ENCODE results near the gene TASP1. TPM values are rescaled to one million over a fixed set of nuclear protein-coding genes. Genes with fewer than 3 reads are reported as not detected.

Gene TASP1
- total RNA-seq, 1 experiment from 2014 or later = 19.0 TPM

DNA sequence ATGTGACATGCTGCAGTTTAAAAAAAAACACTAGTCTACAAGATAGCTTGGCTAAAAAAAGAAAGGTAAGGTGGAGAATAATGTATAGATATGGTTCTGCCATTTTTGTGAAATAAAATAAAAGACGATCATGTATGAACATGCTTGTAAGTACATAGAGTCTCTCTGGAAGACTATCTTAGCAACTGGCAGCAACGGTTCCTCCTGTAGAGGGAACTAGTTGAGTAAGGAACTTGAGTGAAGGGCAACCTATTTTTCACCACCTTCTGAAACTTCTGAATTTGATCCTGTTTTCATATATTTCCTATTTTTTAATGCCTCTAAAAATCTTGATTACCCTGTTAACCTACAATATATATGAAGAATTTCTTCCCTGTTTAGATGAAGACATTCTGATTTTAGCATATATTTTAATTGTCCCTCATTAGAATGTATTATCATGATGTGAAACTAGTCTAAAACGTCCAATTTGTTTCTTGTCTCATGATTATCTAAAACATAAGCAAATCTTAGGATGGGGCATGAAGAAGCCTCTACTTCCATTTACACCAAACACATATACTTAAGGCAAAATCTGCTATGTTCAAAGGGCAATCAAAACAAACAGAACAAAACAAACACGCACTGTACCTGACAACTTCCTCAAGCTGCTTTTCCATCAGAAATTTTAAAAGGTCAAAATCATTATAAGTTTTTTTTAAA lies 215.1 kb downstream of the TASP1 start:
- Mint-ChIP-seq H3K9me3 (ENCODE audit: unreplicated experiment) (no peaks in the 10 kb centered on the region), H3K4me1 (ENCODE audit: insufficient read depth, unreplicated experiment) (no peaks in the 10 kb centered on the region), H3K27me3 (ENCODE audit: insufficient read depth, unreplicated experiment) (no peaks in the 10 kb centered on the region), H3K27ac (ENCODE audit: low read depth, unreplicated experiment) (no peak overlapping the region), H3K36me3 (ENCODE audit: insufficient read depth, unreplicated experiment) (no peaks in the 10 kb centered on the region), H3K4me3 (ENCODE audit: unreplicated experiment) (no peak overlapping the region)
- TF ChIP-seq, protein P1, sequence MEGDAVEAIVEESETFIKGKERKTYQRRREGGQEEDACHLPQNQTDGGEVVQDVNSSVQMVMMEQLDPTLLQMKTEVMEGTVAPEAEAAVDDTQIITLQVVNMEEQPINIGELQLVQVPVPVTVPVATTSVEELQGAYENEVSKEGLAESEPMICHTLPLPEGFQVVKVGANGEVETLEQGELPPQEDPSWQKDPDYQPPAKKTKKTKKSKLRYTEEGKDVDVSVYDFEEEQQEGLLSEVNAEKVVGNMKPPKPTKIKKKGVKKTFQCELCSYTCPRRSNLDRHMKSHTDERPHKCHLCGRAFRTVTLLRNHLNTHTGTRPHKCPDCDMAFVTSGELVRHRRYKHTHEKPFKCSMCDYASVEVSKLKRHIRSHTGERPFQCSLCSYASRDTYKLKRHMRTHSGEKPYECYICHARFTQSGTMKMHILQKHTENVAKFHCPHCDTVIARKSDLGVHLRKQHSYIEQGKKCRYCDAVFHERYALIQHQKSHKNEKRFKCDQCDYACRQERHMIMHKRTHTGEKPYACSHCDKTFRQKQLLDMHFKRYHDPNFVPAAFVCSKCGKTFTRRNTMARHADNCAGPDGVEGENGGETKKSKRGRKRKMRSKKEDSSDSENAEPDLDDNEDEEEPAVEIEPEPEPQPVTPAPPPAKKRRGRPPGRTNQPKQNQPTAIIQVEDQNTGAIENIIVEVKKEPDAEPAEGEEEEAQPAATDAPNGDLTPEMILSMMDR (IDR thresholded peaks at IDR 0.05; ENCODE audit: unreplicated experiment) = no peak
- ChIA-PET POLR2A (interaction anchor here (0.6 to 2.5 kb wide), 3 partner anchors 32 to 375 kb away, joined by 3 to 6 read pairs (median 3); no protein-coding TSS in a partner anchor), CTCF (interaction anchor here (0.6 to 1.9 kb wide), 7 partner anchors 120 to 347 kb away, joined by 3 to 9 read pairs (median 3); no protein-coding TSS in a partner anchor)
- intact Hi-C loops (cut with micrococcal nuclease) = no loop called here
- no TSS peak for BruUV-seq (replicated peaks)
- DNase-seq (ENCODE audit: unreplicated experiment) = no peak

DNA sequence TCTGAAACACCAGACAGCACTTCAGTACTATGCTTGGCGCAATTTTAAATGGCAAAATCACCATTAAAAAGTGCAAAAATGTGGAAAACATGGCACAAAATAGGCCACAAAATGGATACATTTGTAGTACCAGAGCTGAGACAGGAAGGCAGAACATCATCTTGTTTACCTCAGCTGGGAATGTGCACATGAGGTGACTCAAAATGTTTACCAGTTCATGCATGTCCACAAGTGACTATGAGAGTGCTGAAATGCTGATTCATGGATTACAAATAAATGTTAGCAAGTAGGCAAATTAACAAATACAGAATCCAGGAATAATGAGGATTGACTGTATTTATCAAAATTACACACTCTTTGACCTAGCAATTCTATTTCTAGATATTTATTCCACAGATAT lies 216.1 kb downstream of the TASP1 start:
- Mint-ChIP-seq H3K4me3 (ENCODE audit: unreplicated experiment) (no peak overlapping the region), H3K9me3 (ENCODE audit: unreplicated experiment) (no peaks in the 10 kb centered on the region), H3K27me3 (ENCODE audit: insufficient read depth, unreplicated experiment) (no peaks in the 10 kb centered on the region), H3K4me1 (ENCODE audit: insufficient read depth, unreplicated experiment) (no peaks in the 10 kb centered on the region), H3K27ac (ENCODE audit: low read depth, unreplicated experiment) (no peak overlapping the region), H3K36me3 (ENCODE audit: insufficient read depth, unreplicated experiment) (peaks cover 3% of the 10 kb centered on the region)
- intact Hi-C loops (cut with micrococcal nuclease) = no loop called here
- TF ChIP-seq, protein P1 (IDR thresholded peaks at IDR 0.05; ENCODE audit: unreplicated experiment) = no peak
- POLR2A ChIA-PET = interaction anchor here (0.7 to 2.5 kb wide), 3 partner anchors 31 to 127 kb away, joined by 3 to 6 read pairs (median 4); no protein-coding TSS in a partner anchor
- DNase-seq (ENCODE audit: unreplicated experiment) = peak; percentile 8
- no TSS peak for BruUV-seq (replicated peaks)
- CTCF ChIA-PET = interaction anchor here (0.7 to 1.9 kb wide), 5 partner anchors 16 to 1185 kb away, joined by 3 to 9 read pairs (median 3); no protein-coding TSS in a partner anchor

DNA sequence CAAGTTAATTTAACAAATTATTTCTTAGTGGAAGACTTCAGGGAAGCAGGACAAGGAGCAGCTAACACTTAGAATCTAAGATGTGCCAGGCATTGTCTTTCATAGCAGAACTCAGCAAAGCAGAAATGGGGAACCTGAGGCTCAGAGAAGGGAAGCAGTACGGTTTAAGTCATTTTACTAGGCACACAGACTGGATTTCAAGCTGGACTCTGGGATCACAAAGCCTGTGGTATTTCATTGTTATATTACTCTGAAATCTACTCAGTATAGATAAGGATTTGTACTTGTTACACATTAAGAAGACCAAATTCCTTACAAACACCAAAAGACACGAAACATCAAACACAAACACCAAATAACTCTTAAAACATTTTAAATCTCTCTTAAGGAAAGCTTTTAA lies 218.1 kb downstream of the TASP1 start:
- H3K4me3 Mint-ChIP-seq (ENCODE audit: unreplicated experiment) = no peak overlapping the region
- no peaks in the 10 kb centered on the region for H3K4me1 Mint-ChIP-seq (ENCODE audit: insufficient read depth, unreplicated experiment)
- ChIA-PET POLR2A (interaction anchor here (0.5 kb wide), 1 partner anchor 37 kb away, joined by 3 read pairs; no protein-coding TSS in a partner anchor), CTCF (interaction anchor here (0.6 to 1.1 kb wide), 3 partner anchors 79 to 301 kb away, joined by 3 to 4 read pairs (median 3); no protein-coding TSS in a partner anchor)
- no TSS peak for BruUV-seq (replicated peaks)
- intact Hi-C loops (cut with micrococcal nuclease) = no loop called here
- TF ChIP-seq, protein P1 (IDR thresholded peaks at IDR 0.05; ENCODE audit: unreplicated experiment) = no peak
- DNase-seq (ENCODE audit: unreplicated experiment) = no peak
- H3K36me3 Mint-ChIP-seq (ENCODE audit: insufficient read depth, unreplicated experiment) = peaks cover 13% of the 10 kb centered on the region
- no peaks in the 10 kb centered on the region for H3K27me3 Mint-ChIP-seq (ENCODE audit: insufficient read depth, unreplicated experiment)
- H3K9me3 Mint-ChIP-seq (ENCODE audit: unreplicated experiment) = no peaks in the 10 kb centered on the region
- no peak overlapping the region for H3K27ac Mint-ChIP-seq (ENCODE audit: low read depth, unreplicated experiment)

DNA sequence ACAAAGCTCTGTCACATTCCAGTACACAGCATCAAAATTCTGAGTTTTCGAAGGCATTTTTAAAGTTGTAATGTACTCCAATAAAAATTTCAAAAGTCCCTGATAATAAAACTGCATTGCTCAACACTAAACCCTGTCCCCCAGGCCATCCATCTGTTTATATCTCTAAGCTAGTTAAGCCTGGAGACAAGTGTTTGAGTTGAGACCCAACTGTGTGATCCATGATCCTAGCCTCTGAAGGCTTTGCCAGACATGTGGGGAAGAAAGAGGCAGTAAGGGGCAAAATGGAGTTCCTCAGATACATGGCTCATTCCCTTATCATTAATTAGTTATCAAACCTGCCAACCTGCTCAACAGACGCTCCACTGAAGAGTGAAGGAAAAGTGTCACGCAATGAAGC lies 219.3 kb downstream of the TASP1 start:
- DNase-seq (ENCODE audit: unreplicated experiment) = no peak
- Mint-ChIP-seq H3K4me3 (ENCODE audit: unreplicated experiment) (no peak overlapping the region), H3K36me3 (ENCODE audit: insufficient read depth, unreplicated experiment) (peaks cover 19% of the 10 kb centered on the region), H3K27ac (ENCODE audit: low read depth, unreplicated experiment) (no peak overlapping the region), H3K4me1 (ENCODE audit: insufficient read depth, unreplicated experiment) (no peaks in the 10 kb centered on the region), H3K9me3 (ENCODE audit: unreplicated experiment) (no peaks in the 10 kb centered on the region), H3K27me3 (ENCODE audit: insufficient read depth, unreplicated experiment) (no peaks in the 10 kb centered on the region)
- BruUV-seq (replicated peaks) = no TSS peak
- TF ChIP-seq, protein P1 (IDR thresholded peaks at IDR 0.05; ENCODE audit: unreplicated experiment) = no peak
- intact Hi-C loops (cut with micrococcal nuclease) = no loop called here
- ChIA-PET CTCF (interaction anchor here (2.0 kb wide), 1 partner anchor 127 kb away, joined by 10 read pairs; no protein-coding TSS in a partner anchor), POLR2A (no interaction called here)
